SU-DHL-6 (cell line): ENCODE results near the gene BANK1.

Source experiments
- H2AFZ ChIP-seq: fragments of 200-600 bp; sonication (generic); 2 replicates; pipeline ENCODE4 v1.6.1; 2014; ENCODE audit warnings: low read depth, mild to moderate bottlenecking, moderate library complexity, mixed read lengths, antibody characterized with exemption, low read length; ENCODE audit not compliant: severe bottlenecking
- H3F3A ChIP-seq: fragments of 200-600 bp; shearing (Covaris generic); 2 replicates; pipeline ENCODE4 v1.6.0; 2016; ENCODE audit warnings: antibody characterized with exemption, mild to moderate bottlenecking; ENCODE audit not compliant: insufficient read depth
- H3K27ac ChIP-seq: fragments of 200-600 bp; sonication (generic); 2 replicates; pipeline ENCODE4 v1.5.1; 2016; ENCODE audit warnings: low read depth, mild to moderate bottlenecking, low read length, moderate library complexity, mixed read lengths
- H3K27me3 ChIP-seq: fragments of 200-600 bp; sonication (generic), shearing (Covaris generic); 2 replicates; pipeline ENCODE4 v1.6.0; 2014; ENCODE audit warnings: mild to moderate bottlenecking, low read length
- H3K36me3 ChIP-seq: fragments of 200-600 bp; sonication (generic); 2 replicates; pipeline ENCODE4 v1.6.1; 2014; ENCODE audit warnings: mild to moderate bottlenecking, low read length, mixed read lengths
- H3K4me2 ChIP-seq: fragments of 300-600, 200-600 bp; shearing (Covaris generic), sonication (generic); 2 replicates; pipeline ENCODE4 v1.6.0; 2014; ENCODE audit warnings: low read length, low read depth, mild to moderate bottlenecking; ENCODE audit not compliant: poor library complexity, severe bottlenecking
- H3K4me3 ChIP-seq: fragments of 200-600 bp; sonication (generic); 2 replicates; pipeline ENCODE4 v1.5.1; 2014; ENCODE audit warnings: antibody characterized with exemption, low read length, mild to moderate bottlenecking, mixed read lengths; ENCODE audit not compliant: insufficient read depth, poor library complexity, severe bottlenecking
- H3K79me2 ChIP-seq: fragments of 200-600 bp; sonication (generic); 2 replicates; pipeline ENCODE4 v1.6.1; 2014; ENCODE audit warnings: mild to moderate bottlenecking, low read length, moderate library complexity; ENCODE audit not compliant: insufficient read depth
- H3K9ac ChIP-seq: fragments of 200-600 bp; sonication (generic); 2 replicates; pipeline ENCODE4 v1.7.0; 2014; ENCODE audit warnings: mild to moderate bottlenecking, low read length
- H3K9me2 ChIP-seq: fragments of 200-600 bp; sonication (generic); replicated peaks from 2 replicates; pipeline ENCODE4 v1.6.1; 2014; ENCODE audit warnings: low read length; ENCODE audit not compliant: insufficient read depth
- H3K9me3 ChIP-seq: fragments of 200-600 bp; sonication (generic); 2 replicates; pipeline ENCODE4 v1.6.1; 2014; ENCODE audit warnings: low read length, mixed read lengths; ENCODE audit not compliant: insufficient read depth
- H4K20me1 ChIP-seq: fragments of 200-600 bp; sonication (generic); 2 replicates; pipeline ENCODE4 v1.6.1; 2014; ENCODE audit warnings: low read depth, mild to moderate bottlenecking, antibody characterized with exemption, low read length, moderate library complexity, mixed read lengths
- CTCF ChIP-seq: fragments of 200-600 bp; sonication (generic); IDR thresholded peaks from one replicate; pipeline ENCODE4 v1.5.1; 2017; ENCODE audit warnings: antibody characterized with exemption, mild to moderate bottlenecking, low read length, moderate library complexity; ENCODE audit not compliant: insufficient read depth, poor library complexity, severe bottlenecking
- EZH2phosphoT487 ChIP-seq: fragments of 200-600 bp; sonication (generic), shearing (Covaris generic); conservative IDR thresholded peaks from 2 replicates; pipeline ENCODE4 v1.6.1; 2018; ENCODE audit warnings: mild to moderate bottlenecking, antibody characterized with exemption, low read length, moderate library complexity, mixed read lengths

BANK1 gene

GRCh38 chr4:102094481-102094880, 304.0 kb downstream of the BANK1 start:
- no peak for TF ChIP-seq CTCF
- no peaks in the 10 kb centered on the region for H3K9me3 ChIP-seq

GRCh38 chr4:102103368-102103767, 312.8 kb downstream of the BANK1 start:
- no peaks in the 10 kb centered on the region for H3K79me2 ChIP-seq
- no peaks in the 10 kb centered on the region for H3K9me2 ChIP-seq
- no peak overlapping the region for H3K27ac ChIP-seq
- H3F3A ChIP-seq = no peaks in the 10 kb centered on the region
- H3K27me3 ChIP-seq = no peaks in the 10 kb centered on the region
- no peak overlapping the region for H3K9ac ChIP-seq
- no peaks in the 10 kb centered on the region for H3K9me3 ChIP-seq
- TF ChIP-seq EZH2phosphoT487 = no peak
- TF ChIP-seq CTCF = no peak
- no peak overlapping the region for H3K4me2 ChIP-seq
- H3K36me3 ChIP-seq = no peaks in the 10 kb centered on the region
- H3K4me3 ChIP-seq = no peak overlapping the region
- H2AFZ ChIP-seq = no peak overlapping the region
- no peaks in the 10 kb centered on the region for H4K20me1 ChIP-seq

More at GRCh38 chr4:102094481-102094880, 304.0 kb downstream of the BANK1 start:
- Histone ChIP-seq H3K9ac (no peak overlapping the region), H3K4me2 (no peak overlapping the region), H3K9me2 (no peaks in the 10 kb centered on the region), H3K27me3 (no peaks in the 10 kb centered on the region), H3F3A (no peaks in the 10 kb centered on the region), H3K79me2 (no peaks in the 10 kb centered on the region), H4K20me1 (no peaks in the 10 kb centered on the region), H2AFZ (no peak overlapping the region), H3K36me3 (no peaks in the 10 kb centered on the region), H3K4me3 (no peak overlapping the region), H3K27ac (no peak overlapping the region)

GRCh38 chr4:102104278-102104677, 313.7 kb downstream of the BANK1 start:
- Histone ChIP-seq H3K27ac (no peak overlapping the region), H3K9ac (no peak overlapping the region), H2AFZ (no peak overlapping the region), H3K9me2 (no peaks in the 10 kb centered on the region), H3F3A (no peaks in the 10 kb centered on the region), H3K9me3 (no peaks in the 10 kb centered on the region), H3K36me3 (no peaks in the 10 kb centered on the region), H3K4me2 (no peak overlapping the region), H4K20me1 (no peaks in the 10 kb centered on the region), H3K4me3 (no peak overlapping the region), H3K27me3 (no peaks in the 10 kb centered on the region), H3K79me2 (no peaks in the 10 kb centered on the region)
- no peak for TF ChIP-seq CTCF
- TF ChIP-seq EZH2phosphoT487 = no peak

- H3K27me3 ChIP-seq = no peaks in the 10 kb centered on the region
- H3K4me3 ChIP-seq = no peak overlapping the region
- no peaks in the 10 kb centered on the region for H3F3A ChIP-seq
- TF ChIP-seq EZH2phosphoT487 = no peak
- no peak for TF ChIP-seq CTCF
- H4K20me1 ChIP-seq = no peaks in the 10 kb centered on the region
- no peaks in the 10 kb centered on the region for H3K36me3 ChIP-seq
- H3K4me2 ChIP-seq = no peak overlapping the region
- no peak overlapping the region for H2AFZ ChIP-seq
- H3K9me3 ChIP-seq = no peaks in the 10 kb centered on the region
- no peaks in the 10 kb centered on the region for H3K79me2 ChIP-seq
- H3K27ac ChIP-seq = no peak overlapping the region
- no peaks in the 10 kb centered on the region for H3K9me2 ChIP-seq
- H3K9ac ChIP-seq = no peak overlapping the region
These were observed 315.5 kb downstream of the BANK1 start for GRCh38 chr4:102105983-102106382.
